Heart right ventricle (tissue), 16 donors: ENCODE results near the gene ADAR. TPM values are rescaled to one million over a fixed set of nuclear protein-coding genes. Genes with fewer than 3 reads are reported as not detected.

ENCODE experiments used
- ATAC-seq, 8 donors: fragments of 200-7000 bp; cut with Tn5 transposase; one replicate each; pipeline ENCODE4 v1.9.1; 2020; ENCODE audit warnings: mild to moderate bottlenecking in 8 of 8, moderate library complexity in 8 of 8, moderate number of reproducible peaks in 1 of 8
- DNase-seq, 2 donors: peaks; one replicate each; pipeline ENCODE4 v3.0.0-alpha.2; 2020
- H3K27ac ChIP-seq, 10 donors: fragments of 200-600 bp; sonication (generic) in 2 of 10; one replicate each; pipeline versions ENCODE4 v1.5.0 to v1.8.0; 2020 to 2022; ENCODE audit warnings: mild to moderate bottlenecking in 3 of 10
- H3K27me3 ChIP-seq, 7 donors: fragments of 200-600 bp; one replicate each; pipeline ENCODE4 v1.8.0; 2021 to 2022; ENCODE audit warnings: mild to moderate bottlenecking in 2 of 7
- H3K36me3 ChIP-seq, 9 donors: fragments of 200-600 bp; sonication (generic) in 1 of 9; one replicate each; pipeline versions ENCODE4 v1.5.0 to v1.8.0; 2020 to 2022; ENCODE audit warnings: mild to moderate bottlenecking in 2 of 9
- H3K4me1 ChIP-seq, 9 donors: fragments of 200-600 bp; sonication (generic) in 1 of 9; one replicate each; pipeline versions ENCODE4 v1.5.0 to v1.8.0; 2020 to 2022; ENCODE audit warnings: mild to moderate bottlenecking in 4 of 9
- H3K4me3 ChIP-seq, 10 donors: fragments of 200-600 bp; sonication (generic) in 2 of 10; one replicate each; pipeline versions ENCODE4 v1.5.0 to v1.8.0; 2020 to 2022; ENCODE audit warnings: mild to moderate bottlenecking in 7 of 10, moderate library complexity in 2 of 10
- H3K9me3 ChIP-seq, 11 donors: fragments of 200-600 bp in 10 of 11; sonication (generic) in 2 of 11; one replicate each; pipeline versions ENCODE4 v1.5.0 to v1.8.0; 2013 to 2022; ENCODE audit warnings: mild to moderate bottlenecking in 2 of 11, control low read depth in 1 of 11, moderate library complexity in 1 of 11
- CTCF ChIP-seq, 9 donors: fragments of 200-600 bp; sonication (generic) in 2 of 9; IDR thresholded peaks; one replicate each; pipeline versions ENCODE4 v1.5.0 to v1.8.0; 2021 to 2022; ENCODE audit warnings: antibody characterized with exemption in 9 of 9, mild to moderate bottlenecking in 5 of 9, moderate library complexity in 1 of 9
- WGBS, 2 donors: extraction: QIAGEN DNeasy Blood & Tissue Kit; methylation state at CpG; one replicate each; pipeline ENCODE4 v1.1.7; 2013; ENCODE audit warnings: inconsistent platforms in 1 of 2; 5-methylcytosine and 5-hydroxymethylcytosine counted together
- intact Hi-C, 10 donors: fragments of 100-400 bp; cut with DNase I; formaldehyde crosslinking; loops; one replicate each; pipeline versions ENCODE4 v1.11.1 to v1.14.2; 2022
- polyA plus RNA-seq, 2 donors: library from polyadenylated mRNA; stranded (reverse); fragments of 200-250 nt; gene quantifications; one replicate each; pipeline ENCODE4 v1.2.3, GENCODE V29; 2013
- total RNA-seq, 10 donors: library from RNA; stranded (reverse); fragmentation: NEBNext Ultra II Directional in 3 of 10; extraction: Animal tissue kit (Norgen Biotek cat#: 25700) in 3 of 10; gene quantifications; one replicate each; pipeline versions ENCODE4 v1.2.1 to v1.2.4, GENCODE V29; 2021 to 2023
- donor health status: Arrhythmogenic right ventricular cardiomyopathy.
- donor health status: ischemic (EF 13 %, LVEDD 7.1; RV severe dilation, severe dysfunction).
- donor health status: healthy with polysubstance abuse.
- donor health status: DM: no; HTN: yes; CAD: no.
- donor health status: DM: no; HTN: no; CAD: no.
- donor health status: ischemic (EF 25% LVEDD 6.9; RV normal size, moderate dysfunction).
- donor health status: ischemic (EF 25% LVEDD 5.7; RV mildly dilated, moderate dysfunction).
- donor health status: healthy.
- donor health status: DM: yes; HTN: yes; CAD: no.
- donor health status: Ischemic cardiomyopathy.
- donor health status: ischemic (EF 35%, LVEDD 5.7; RV mildly dilated, moderate dysfunction).
- donor health status: nonischemic (EF 11% LVEDD 7.7; RV severe dilation, severe dysfunction).
- donor health status: DM: yes; HTN: yes; CAD: no.
- donor health status: PGD.
- donor health status: ischemic (EF 29% LVEDD 5.4; RV normal size, mild dysfunction).
- donor health status: nonischemic (EF 23%, LVEDD 6.1; RV moderate dilation, normal function).

The ADAR gene
- total and polyA plus RNA-seq, 12 donors = 15.4 to 103 (median 52.1) TPM

GRCh38 chr1:154629061-154629674, 21.2 kb upstream of the ADAR start:
- ATAC-seq = no peak
- H3K36me3 ChIP-seq = peaks cover 0 to 8% (median 0%) of the 10 kb centered on the region in 9 donors
- no peak overlapping the region for H3K4me3 ChIP-seq
- H3K27ac ChIP-seq = no peak overlapping the region
- peaks cover 0 to 15% (median 0%) of the 10 kb centered on the region in 11 donors for H3K9me3 ChIP-seq
- H3K4me1 ChIP-seq = peaks cover 0 to 38% (median 17%) of the 10 kb centered on the region in 9 donors
- no peak for DNase-seq
- 90 to 92% methylated on average over 1 of the region's 1 CpG for WGBS, 2 donors
- peaks cover 0 to 28% (median 0%) of the 10 kb centered on the region in 7 donors for H3K27me3 ChIP-seq
- TF ChIP-seq CTCF (IDR thresholded peaks at IDR 0.05) = no peak
- intact Hi-C loops = no loop called here

DNA sequence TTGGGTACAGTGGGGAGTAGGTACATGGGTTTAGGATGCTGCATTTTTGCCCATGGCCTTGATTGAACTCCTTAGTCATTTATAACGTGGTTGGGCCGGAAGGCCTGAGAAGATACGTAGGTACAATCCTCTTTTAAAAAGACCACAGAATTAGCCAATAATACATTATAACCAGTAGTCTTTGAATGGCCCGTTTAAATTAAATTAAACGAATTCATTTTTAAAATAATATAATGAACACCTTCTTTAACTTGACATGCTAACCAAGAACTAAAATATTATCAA, 20.1 kb upstream of the ADAR start:
- intact Hi-C loops = no loop called here
- Histone ChIP-seq H3K4me3 (peak overlapping the region; percentile 74 to 99 (median 94)), H3K36me3 (peaks cover 0 to 11% (median 0%) of the 10 kb centered on the region in 9 donors), H3K4me1 (peaks cover 0 to 49% (median 17%) of the 10 kb centered on the region in 9 donors), H3K9me3 (peaks cover 0 to 15% (median 0%) of the 10 kb centered on the region in 11 donors), H3K27me3 (peaks cover 0 to 17% (median 0%) of the 10 kb centered on the region in 7 donors), H3K27ac (peak overlapping the region; percentile 68 to 96 (median 95))
- ATAC-seq (peak in 7 of 8 donors; percentile 14 to 40 (median 28)), DNase-seq (no peak)
- 5 to 7% methylated on average over 5 of the region's 5 CpGs for WGBS, 2 donors
- TF ChIP-seq CTCF (IDR thresholded peaks at IDR 0.05) = no peak

DNA sequence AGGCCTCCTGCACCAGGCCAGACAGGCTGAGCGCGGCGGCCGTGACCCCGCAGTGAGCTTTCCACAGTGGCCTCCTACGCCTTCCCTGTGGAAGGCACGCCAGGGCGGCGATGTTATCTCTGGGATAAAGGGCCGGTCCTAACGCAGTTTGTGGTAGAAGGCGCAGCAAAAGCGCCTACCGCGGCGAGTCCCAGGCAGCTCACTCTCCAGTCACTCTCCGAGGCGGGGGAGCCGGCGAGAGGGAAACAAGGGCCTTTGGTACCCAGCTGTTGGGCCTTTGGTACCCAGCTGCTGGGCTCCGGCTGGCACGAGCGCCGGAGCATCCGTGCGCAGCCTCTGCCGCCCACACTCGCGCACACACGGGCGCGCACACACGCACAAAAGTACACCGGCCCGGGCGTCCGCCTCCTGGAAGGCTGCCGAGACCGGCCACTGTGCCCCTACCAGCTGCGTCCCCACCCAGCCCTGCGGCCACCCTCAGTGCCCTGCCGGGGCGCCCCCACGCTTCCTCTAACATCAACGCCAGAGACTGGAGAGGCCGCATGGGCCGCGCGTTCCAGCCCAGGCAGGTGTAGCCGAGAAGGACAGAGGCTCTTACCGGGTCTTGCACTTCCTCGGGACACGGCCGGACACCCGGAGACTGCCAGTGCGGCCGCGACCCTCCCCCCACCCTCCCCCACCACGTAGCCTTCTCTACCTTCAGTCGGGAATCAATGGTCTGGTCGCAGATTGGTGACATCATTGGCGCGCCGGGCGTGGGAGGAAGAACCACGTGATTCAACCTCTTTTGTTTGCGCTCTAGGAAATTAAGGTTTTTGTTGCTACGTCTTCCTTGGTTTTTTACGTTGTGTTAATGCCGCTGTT, 19.5 kb upstream of the ADAR start:
- TF ChIP-seq CTCF (IDR thresholded peaks at IDR 0.05) = peak in 3 of 9 donors; percentile 4 to 30 (median 20)
- peak; percentile 78 to 93 (median 87) for ATAC-seq
- WGBS, 2 donors = 0 to 1% methylated on average over 70 of the region's 70 CpGs
- peak; percentile 90 to 95 for DNase-seq
- H3K36me3 ChIP-seq = peaks cover 0 to 11% (median 0%) of the 10 kb centered on the region in 9 donors
- peak overlapping the region; percentile 68 to 96 (median 95) for H3K27ac ChIP-seq
- intact Hi-C loops = no loop called here
- peaks cover 0 to 15% (median 0%) of the 10 kb centered on the region in 11 donors for H3K9me3 ChIP-seq
- peaks cover 0 to 11% (median 0%) of the 10 kb centered on the region in 7 donors for H3K27me3 ChIP-seq
- peaks cover 0 to 55% (median 17%) of the 10 kb centered on the region in 9 donors for H3K4me1 ChIP-seq
- peak overlapping the region; percentile 74 to 99 (median 94) for H3K4me3 ChIP-seq

DNA sequence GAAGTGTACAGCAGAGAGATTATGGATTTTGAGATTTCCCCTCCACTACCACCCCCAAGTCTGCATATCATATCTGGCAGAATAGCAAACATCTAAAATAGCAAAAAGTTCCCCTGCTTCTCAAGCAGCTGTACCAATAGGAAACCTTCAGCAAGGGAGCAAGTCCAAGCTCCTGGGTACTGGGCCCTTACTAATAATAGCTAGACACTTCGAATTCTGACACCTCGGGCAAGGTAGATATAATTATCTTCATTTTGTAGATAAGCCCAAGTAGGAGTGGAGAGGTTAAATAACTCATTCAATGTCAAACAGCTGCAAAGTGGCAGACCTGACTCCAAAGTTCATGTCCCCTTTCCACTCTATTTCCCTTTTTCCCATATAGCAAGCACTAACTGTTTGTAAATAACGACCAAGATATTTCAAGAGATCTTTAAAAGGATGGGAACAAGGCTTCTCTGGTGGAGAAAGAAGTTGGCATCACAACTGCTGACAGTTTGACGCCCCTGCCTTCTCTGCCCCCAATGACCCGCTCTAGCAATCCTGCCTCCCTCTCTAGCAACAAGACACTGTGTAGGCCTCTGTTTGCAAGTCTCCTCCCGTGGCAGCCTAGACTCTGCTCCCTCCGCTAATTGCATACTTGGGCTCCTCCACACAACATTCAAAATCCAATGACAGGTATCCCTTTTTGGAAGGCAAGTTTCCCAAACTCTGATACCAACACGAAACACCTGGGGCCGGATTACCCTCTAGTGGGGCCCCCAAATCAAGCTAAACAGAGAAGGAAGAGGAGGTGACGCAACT, 18.7 kb upstream of the ADAR start:
- Histone ChIP-seq H3K9me3 (peaks cover 0 to 15% (median 0%) of the 10 kb centered on the region in 11 donors), H3K36me3 (peaks cover 0 to 14% (median 0%) of the 10 kb centered on the region in 9 donors), H3K27ac (peak overlapping the region; percentile 68 to 96 (median 95)), H3K4me3 (peak overlapping the region; percentile 74 to 99 (median 94)), H3K27me3 (peaks cover 0 to 4% (median 0%) of the 10 kb centered on the region in 7 donors), H3K4me1 (peaks cover 0 to 63% (median 25%) of the 10 kb centered on the region in 9 donors)
- DNase-seq (no peak), ATAC-seq (peak; percentile 12 to 64 (median 54))
- intact Hi-C loops = no loop called here
- WGBS, 2 donors = 10 to 15% methylated on average over 10 of the region's 10 CpGs
- no peak for TF ChIP-seq CTCF (IDR thresholded peaks at IDR 0.05)
